DMS153 (cell line): ENCODE measurements around the gene NINL.

Source experiments
- DNase-seq: peaks from one replicate; lab custom pipeline; 2025; lab: John Stamatoyannopoulos, UW

Gene NINL

DNA sequence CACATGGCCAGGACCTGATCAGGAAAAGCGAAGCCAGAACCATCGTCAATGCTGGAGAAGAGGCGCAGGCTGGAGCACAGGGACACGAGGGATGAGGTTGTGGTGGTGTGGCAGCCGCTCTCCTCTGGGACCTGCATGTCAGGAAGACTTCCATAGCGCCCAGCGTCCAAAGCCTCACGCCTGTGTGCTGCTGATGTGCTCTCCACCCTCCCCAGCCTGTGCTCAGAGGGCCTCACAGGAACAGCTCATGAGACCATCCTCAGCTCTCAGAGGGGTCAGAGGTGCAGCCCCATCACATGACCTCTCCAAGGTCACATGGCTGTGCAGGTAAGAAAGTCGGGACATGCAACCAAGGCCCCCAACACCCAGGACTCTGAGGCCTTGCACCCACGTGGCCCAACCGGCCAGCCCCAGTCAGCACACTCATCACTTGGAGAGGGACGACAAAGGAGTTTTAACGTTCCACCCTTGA lies 84.4 kb downstream of the NINL start:
- no peak for DNase-seq

DNA sequence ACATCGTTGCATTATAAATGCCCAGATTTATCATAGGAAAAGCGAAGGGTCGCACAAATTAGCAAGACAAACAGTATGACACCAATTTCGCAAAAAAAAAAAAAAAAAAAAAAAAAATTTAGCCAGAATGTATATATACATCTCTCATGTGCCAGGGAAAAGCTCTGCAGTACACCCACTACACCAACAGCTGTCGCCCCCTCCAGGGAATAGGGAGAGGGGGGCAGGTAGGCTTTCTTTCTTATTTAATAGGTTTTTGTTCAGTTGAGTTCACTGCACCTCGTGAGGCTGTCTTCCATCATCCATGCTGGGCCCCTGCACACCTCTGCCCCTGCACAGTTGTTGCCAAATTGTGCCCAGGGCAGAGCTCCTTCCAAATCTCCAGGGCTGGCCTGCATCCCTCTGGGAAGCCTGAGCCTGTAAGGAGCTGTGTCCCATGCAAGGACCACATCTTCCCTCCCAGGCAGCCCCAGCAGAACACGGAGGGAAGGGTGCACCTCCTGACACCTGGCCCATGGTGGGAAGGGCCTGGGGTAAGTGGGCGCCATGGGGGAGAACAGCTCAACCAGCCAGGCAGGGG lies 85.4 kb downstream of the NINL start:
- DNase-seq: no peak

DNA sequence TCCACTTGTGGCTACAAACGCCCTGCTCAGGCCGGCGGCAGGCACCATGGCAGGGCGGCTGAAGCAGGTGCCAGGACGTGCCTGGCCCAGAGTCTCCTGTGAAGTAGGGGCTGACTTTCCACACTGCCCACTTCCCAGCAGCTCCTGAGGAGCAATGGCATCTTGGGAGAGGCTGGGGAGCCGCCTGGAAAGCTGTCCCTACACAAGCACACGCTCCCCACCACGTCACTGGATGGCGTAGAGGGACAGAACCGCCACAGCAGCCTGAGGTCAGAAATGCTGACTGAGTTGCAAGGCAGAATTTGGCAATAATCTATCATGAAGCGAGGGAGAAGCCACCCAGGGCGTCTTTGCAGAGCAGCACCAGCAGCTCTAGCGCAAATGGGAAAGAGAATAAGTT lies 86.3 kb downstream of the NINL start:
- DNase-seq: no peak

DNA sequence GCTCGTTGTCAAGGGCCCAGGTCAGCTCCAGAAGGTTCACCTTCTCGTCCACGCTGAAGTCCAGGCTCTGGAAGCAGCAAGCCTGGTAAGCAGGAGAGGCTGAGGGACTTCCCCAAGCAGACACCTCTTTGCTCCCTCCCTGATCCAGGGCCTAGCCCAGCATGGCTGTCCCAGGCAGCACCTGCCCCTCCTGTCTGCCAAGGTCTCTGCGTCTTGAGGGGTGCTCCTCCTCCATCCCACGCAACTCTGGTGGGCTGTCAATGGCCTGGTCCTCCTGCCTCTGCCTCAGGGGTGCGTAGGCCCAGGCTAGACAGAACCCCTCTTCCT lies 87.1 kb downstream of the NINL start:
- no peak for DNase-seq

DNA sequence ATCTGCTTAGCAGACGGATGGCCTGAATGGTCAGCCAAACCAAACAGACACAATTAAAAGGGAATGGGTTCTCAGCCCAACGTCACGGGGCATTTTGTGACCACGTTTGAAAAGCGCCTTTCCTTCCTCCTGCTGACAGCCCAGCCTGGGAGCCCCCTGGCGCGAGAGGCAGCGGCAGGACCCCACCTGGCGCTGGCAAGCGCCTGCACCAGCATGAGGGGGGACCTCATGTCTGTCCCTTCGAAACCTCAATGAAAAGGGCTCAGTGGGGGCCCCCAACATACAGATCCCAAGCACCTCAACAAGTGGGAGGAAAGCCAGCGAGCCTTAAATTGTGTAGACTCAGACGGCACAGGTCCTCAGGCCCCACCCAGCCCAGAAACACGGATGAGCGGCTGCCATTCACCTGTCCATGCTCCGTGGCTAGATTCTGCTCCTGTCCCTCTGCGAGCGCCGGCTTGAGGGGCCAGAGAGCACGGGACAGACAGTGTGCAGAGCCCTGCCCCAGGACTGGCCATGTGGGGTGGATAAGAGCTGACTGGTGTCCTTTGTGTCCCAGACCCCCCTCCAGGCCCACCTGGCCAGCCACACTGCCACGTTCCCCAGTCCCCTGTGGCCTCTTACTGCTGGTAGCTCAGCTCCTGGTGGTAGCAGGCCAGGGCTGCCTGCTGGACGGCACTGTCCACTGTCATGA lies 87.6 kb downstream of the NINL start:
- DNase-seq: no peak

DNA sequence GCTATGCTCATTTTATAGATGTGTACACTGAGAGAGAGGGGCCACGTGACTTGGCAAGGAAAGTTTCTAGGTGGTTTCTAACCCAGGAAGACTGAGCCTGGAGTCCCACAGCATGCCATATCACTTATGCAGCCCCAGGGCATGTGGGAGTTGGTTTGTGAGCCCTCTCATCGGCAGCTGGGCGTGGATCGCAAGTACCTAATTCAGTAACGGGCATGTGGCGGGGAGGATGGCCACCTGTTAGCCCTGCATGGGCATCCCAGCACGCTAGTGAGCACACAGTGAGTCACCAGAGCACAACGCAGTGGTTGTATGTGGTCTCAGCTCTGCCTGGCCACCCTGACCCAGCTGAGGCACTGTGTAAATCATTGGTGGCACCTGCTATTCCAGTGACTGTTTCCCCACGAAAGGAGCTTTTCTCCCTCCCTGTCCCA lies 88.3 kb downstream of the NINL start:
- DNase-seq: no peak

DNA sequence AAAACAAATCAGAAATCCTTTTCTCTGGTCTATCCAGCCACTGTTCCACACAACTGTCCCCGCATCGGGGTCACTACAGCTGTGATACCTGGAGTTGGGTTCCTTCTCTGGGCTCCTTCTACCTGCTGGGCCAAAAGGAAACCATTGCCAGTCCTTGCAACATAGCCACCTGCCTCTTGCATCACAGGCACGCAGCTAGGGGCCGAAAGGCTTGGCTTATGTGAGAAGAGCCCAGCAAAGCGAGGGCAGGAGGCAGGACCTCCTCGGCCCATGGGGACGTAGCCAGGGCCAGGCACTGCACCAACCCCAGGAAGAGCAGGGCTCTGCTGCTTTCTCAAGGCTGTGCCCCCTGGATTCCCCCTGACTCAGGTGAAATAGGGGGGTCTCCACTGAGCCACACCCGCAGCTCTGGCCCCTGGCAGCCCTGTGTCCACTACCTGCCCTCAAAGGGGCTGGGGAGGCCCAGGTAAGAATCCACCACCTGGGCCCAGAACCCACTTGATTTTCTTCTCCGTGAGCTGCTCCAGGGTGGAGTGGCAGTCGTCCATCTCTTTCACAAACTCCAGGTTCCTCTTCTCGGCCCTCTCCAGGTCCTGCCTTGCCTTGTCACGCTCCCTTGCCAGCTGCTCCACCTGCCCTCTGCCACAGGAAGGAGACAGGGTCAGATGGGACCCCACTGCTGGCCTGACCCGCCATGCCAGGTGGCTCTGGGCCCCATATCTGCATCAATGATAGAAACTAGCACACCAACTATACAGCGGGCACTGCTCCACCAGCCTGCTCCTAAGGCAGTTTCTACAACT lies 89.0 kb downstream of the NINL start:
- DNase-seq: no peak

DNA sequence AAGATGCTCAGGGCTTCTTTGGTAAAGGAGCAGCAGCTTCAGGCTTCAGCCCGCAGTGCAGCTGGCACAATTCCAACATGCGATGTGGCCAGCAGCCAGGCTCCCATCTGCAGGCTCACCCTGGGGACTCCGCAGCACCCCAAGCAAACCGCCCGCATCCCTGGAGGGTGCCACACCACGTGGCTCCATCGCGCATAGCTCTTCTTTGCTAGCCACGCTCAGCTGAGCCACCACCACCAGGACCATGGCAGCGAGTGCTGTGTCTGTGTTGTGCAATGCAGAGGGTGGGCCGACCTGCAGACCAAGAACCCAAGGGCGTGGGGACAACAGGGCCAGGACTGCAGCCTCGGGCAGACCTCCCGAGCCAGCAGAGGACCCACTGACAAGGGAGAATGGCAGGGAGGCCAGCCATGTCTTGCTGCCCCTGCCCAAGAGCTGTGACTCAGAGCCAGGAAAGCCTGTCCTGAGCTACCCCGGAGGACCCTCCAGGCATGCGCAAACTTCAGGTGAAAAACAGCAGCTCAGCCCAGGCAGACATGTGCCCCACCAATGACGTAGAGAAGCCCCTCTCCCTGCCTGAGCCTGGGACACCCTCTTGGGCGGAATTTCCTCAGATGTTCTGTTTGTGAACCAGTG lies 90.0 kb downstream of the NINL start:
- no peak for DNase-seq

DNA sequence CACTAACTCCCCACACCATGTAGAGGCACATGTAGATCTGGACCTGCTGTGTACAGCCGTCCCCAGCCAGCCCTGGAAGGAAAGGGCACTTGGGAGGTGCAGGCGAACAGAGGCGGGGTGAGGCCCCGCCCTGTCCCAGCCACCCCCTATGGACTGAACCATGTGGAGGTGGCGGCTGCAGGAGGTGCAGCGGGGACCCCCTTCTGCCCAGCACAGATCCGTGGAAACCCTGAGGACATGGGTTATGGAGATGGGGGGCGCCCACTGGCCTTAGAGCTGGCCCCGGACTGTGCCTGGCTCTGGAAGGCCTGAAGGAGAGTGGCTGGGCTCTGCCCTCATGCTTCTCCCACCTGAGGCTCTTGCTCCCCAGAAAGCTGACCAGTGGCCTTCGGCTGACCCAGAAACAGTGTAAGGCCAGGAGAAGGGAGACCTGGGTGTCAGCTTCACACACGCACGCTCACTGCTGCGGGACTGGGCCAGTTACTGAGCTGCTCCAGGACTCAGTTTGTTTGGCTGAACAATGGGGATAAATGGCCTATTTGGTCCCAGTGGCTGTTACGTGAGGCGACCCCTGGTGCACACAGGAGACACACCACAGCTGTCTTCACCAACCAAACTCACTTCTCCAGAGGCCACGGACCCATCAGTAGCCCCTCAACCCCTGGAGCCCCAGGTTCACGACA lies 90.7 kb downstream of the NINL start:
- DNase-seq: no peak

DNA sequence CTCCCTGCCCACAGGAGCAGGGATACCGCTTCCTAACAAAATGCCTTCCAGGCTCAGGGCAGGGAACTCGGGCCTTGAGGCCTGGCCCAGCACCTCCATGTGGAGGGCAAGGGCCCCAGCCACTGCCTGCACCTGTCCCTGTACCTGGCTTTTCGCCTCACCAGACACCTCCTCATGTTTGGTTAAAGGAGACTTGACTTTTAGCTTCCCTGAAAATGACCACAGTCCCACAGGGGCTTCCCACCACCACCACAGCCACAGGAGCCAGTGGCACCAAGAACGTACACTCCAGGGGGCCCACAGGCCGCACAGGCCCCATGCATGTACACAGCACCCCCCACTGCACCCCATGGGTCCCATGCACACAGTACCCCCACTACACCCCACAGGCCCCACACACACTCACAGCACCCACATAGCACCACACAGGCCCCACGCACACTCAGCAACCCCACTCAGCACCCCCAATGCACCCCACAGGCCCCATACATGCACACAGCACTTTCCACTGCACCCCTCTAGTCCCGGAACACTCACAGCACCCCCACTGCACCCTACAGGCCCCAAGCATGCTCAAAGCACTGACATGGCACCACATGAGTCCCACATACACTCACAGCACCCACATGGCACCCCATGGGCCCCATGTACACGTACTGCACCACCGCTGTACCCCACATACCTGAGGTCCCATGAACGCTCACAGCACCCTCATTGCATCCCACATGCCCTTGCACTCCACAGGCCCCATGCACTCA lies 91.4 kb downstream of the NINL start:
- DNase-seq: no peak

DNA sequence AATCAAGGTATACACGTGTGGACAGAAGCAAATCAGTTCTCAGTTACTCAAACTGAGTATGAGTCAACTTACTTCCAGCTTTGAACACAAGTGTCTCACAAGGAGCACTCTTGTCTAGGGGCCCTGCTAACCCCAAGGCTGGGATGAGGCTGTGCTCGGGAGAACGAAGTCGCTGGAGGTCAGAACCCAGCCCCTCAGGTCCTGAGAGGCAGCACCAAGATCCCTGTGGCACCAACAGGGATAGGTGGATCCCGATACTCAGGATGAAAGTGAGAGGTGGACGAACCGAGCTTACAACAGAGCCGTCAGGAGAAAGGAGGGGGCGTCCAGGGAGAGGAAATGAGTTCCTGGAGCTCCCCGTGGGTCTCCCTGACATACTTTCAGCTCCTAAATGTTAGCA lies 92.2 kb downstream of the NINL start:
- no peak for DNase-seq

DNA sequence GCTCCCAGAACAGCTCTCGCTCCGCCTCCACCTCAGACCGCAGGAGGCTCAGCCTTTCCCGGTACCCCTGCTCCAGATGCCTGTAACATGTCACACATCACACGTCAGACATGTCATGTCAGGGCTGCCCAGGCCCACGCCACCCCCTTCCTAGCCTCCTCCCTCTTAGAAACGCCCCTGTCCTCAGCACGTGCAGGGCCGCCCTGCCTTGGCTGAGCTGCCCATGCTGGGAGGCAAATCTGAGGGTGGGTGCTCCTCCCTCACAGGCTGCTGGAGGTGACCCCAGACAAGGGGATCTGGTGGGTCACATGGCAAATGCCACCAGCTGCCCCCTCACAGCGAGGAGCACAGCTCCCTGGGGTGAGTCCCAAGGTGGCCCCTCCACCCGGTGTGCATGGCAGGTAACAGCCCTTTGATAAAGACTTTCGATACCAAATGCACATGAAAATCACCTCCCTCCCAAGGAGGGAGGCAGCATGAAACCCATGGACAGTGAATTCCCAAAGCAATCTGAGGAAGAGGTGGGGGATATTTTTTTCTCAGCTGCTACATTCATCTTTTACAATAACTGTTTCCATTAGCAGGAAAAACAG lies 93.8 kb downstream of the NINL start:
- no peak for DNase-seq

DNA sequence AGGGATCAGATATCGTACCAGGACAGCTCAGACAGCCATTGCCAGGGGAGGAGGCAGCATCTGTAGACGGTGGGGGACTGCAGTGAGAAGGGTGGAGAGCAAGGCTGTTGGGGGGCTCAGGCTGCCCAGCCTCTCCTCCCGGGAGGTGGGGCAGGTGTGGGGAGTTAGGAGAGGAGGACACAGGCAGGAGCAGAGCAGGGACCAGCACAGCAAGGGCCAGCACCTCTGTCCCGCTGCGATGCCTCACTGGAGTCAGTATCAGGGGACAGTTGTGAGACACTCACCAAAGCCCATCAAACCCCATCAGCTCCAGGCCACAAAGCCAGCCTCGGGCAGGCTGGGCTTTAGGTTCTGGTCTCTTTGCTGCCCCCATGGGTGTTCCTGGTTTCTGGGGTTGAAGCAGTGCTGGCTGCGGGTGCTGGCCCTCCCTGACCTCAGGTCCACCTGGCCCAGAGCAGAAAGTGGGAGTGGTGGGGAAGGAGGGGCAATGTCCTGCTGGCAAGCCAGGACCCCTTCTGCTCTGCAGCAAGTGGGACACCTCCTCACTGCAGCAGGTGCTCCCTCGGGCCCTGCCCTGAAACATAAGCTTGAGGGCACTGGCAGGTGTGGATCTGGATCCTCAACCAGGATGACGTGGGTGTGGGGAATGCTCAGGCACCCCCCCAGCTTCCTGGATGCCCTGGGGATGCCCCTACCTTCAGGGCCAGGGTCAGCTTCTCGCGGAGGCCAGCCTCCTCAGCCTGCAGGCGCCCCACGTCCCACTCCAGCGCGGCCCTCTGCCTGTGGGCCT lies 94.5 kb downstream of the NINL start:
- no peak for DNase-seq

DNA sequence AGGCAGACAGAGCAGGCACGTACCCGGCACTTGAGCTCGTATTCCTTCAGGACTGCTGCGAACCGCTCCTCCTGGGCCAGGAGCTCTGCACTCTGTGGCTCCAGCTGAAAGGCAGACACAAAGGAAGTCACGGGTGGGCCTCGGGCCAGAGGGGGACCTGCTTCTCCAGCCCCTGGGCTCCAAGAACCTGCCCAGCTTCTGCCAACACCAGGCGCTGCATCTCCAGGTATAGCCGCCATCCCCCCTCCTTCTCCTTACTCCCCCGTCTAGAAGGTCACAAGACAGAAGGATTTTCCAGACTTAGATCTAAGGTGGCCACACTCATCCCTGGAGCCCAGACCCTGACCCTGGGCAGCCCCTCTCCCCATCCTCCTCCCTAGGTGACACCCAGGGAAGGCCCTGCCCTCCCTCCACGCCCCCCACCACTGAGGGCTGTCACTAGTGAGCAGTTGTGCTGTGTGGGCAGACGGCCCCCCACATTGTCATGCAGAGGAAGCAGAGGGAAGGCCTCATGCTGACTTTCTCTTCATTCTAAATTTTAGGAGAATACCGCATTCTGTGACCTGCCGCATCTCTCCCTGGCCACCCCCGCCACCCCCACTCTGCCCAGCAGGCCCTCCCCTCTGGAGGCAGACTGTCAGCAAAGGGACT lies 96.0 kb downstream of the NINL start:
- no peak for DNase-seq

DNA sequence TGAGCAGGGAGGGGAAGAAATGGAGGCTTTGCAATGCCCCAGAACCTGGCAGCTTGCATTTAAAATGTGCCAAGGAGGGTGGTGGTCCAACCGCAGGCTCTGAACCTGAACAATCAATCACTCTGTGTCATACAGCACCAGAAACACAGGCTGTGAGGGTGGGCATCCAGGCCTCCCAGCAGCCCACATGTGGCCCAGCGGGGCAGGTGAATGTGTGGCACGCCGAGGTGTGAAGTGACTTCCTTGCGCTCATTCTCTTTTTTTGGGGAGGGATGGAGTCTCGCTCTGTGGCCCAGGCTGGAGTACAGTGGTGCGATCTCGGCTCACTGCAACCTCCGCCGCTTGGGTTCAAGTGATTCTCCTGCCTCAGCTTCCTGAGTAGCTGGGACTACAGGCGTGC lies 97.4 kb downstream of the NINL start:
- no peak for DNase-seq

DNA sequence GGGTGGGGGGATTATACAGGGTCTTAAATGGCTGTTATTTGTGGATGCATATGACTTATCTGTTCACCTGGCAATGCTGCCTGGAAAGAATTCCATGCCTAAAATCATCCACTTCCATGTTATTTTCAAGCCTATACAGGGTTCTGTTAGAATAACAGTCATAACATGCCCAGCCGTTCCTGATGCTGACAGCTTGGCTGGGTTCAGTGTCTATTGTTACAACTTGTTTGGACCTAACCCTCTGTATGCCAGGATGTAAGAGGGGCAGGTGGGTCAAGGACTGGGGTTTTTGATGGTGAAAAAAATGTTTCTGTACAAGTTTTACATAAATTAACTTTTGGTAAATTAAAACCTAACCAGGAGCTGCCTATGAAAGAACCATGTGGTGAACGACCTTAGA lies 98.0 kb downstream of the NINL start:
- DNase-seq: no peak

DNA sequence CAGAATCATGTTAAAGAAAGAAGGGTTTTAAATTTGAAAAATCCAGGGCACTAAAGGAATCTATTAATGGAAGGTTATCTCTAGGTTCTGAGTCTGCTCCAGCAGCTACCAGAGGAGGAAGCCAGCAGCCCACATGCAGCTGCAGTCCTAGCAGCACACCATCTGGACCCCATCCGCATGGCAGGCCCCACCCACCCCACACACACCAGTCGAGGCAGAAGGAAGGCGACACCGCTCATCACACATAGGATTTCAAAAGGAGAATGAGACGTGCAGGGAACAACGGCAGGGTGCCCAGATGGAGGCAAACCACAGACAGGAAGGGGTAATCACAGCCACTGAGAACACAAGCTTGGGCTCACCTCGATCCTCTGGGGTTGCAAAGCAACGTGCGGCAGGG lies 99.0 kb downstream of the NINL start:
- DNase-seq: no peak

DNA sequence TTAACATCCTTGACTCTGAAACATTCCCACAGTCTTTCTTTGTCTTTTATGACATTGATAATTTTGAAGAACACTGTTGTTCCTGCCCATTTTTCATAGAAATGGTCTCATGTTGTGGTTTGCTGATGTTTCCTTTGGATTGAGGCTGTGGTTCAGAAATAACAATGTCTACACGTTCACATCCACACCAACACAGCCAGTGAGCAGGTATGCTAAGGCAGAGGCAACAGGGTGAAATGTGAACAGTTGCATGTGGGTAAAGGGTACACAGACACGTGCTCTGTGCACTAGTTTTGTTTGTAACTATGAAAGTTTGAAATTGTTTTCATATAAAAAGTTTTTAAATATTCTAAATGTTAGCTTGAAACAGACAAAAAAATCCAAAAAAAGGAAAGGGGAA lies 99.5 kb downstream of the NINL start:
- no peak for DNase-seq

DNA sequence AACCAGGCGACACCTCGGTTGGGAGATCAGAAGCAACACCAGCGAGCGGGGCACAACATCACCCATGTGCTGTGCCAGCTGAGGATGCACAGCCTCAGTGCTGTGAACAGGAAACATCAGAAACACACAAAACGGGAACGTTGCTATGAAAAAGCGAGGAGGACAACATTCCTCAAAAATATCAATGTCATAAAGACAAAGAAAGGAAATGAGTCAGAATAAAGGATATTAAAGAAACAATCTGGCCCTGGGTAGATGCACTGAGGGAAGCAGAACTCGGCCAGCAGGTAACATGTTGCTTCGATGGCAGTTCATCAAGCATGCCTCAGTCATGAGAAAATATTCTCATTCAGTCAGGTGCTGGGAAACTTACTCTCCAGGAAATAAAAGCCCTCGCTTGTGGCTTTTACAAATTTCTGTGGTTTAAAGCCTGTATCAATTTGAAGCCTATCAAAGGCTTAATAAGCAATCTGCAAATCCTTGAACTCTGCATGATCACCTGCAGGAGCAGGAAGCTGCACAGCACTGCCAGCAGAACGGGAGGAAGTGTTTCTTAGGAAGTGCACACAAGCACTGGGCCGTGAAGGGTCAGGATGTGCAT lies 100.3 kb downstream of the NINL start:
- DNase-seq: no peak
